ENCODE results near the gene COPS4.
A peak's percentile ranks its signal among the peaks of the same experiment; 100 is the strongest.
"Not testable (repeated sequence)": the region's sequence is repeated elsewhere in the genome, so short reads cannot be mapped to it uniquely, and the experiment has no call there.

The COPS4 gene

DNA sequence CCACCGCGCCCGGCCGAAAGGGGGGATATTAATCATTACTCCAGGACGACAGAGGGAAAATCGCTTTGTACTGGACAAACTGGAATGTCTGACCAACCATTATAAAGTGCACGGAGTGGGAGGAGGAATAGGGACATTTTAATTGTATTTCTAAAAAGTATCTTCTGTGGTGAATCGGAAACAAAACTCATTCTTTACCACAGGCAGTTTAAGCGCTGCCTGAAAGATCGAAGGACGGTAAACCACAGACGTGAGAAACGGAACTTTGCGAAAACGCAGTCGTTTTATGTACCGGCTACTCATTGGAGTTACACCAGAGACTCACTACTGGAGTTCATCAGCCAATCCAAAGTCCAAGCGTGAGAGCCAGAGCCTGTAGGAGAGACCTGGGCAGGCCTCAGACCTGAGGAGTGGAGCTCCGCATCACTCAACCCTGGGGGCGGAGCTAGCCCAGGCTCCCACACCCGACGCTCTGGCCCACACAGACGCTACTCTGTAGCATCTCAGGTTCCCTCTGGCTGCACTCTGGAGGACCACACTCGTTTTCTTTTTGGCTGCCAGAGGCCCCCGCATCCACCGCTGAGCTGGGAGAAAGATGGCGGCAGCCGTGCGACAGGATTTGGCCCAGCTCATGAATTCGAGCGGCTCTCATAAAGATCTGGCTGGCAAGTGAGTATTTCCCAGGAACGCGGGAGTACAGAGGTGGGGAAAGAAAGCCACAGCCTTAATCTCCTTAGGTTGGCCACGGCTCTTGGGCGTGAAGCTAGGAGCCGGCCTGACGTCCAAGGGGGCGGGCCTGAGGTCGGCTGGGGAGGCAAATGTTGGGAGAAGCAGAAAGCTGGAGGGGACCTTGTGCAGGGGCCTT is at the start of gene COPS4:
TSS of gene COPS4 (plus strand) at position 554 of the 865 bp plus-strand sequence. CDS start at position 596, 42 bp downstream.
- peak within 1 kb of the TSS; percentile 93 for H3K9ac ChIP-seq (ENCODE audit: low read length)
- peaks cover 16% of the 10 kb centered on the region for H3K4me1 ChIP-seq (ENCODE audit: control insufficient read depth, insufficient read depth, low read length)
- H3K27me3 ChIP-seq (replicated peaks; ENCODE audit: control insufficient read depth, insufficient read depth, low read length): no peaks in the 10 kb centered on the region
- H3K9me3 ChIP-seq (ENCODE audit: control insufficient read depth, low read length): no peaks in the 10 kb centered on the region
- H3K4me3 ChIP-seq (ENCODE audit: low read length): peak within 1 kb of the TSS; percentile 94
- H3K36me3 ChIP-seq (ENCODE audit: control insufficient read depth, insufficient read depth, low read length, severe bottlenecking): no peaks in the 10 kb centered on the region
- DNase-seq (ENCODE audit: low read depth): peak; percentile 100

DNA sequence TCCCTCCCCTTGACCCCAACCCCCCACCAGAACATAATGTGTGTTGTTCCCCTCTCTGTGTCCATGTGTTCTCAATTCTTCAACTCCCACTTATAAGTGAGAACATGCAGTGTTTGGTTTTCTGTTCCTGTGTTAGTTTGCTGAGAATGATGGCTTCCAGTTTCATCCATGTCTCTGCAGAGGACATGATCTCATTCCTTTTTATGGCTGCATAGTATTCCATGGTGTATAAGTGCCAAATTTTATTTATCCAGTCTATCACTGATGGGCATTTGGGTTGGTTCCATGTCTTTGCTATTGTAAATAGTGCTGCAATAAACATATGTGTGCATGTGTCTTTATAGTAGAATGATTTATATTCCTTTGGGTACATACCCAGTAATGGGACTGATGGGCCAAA is 47.5 kb upstream of the COPS4 start:
- H3K4me1 ChIP-seq (ENCODE audit: control insufficient read depth, insufficient read depth, low read length); DNase-seq (ENCODE audit: low read depth); H3K36me3 ChIP-seq (ENCODE audit: control insufficient read depth, insufficient read depth, low read length, severe bottlenecking); H3K9ac ChIP-seq (ENCODE audit: low read length); H3K4me3 ChIP-seq (ENCODE audit: low read length); H3K27me3 ChIP-seq (replicated peaks; ENCODE audit: control insufficient read depth, insufficient read depth, low read length); H3K9me3 ChIP-seq (ENCODE audit: control insufficient read depth, low read length): not testable (repeated sequence)

DNA sequence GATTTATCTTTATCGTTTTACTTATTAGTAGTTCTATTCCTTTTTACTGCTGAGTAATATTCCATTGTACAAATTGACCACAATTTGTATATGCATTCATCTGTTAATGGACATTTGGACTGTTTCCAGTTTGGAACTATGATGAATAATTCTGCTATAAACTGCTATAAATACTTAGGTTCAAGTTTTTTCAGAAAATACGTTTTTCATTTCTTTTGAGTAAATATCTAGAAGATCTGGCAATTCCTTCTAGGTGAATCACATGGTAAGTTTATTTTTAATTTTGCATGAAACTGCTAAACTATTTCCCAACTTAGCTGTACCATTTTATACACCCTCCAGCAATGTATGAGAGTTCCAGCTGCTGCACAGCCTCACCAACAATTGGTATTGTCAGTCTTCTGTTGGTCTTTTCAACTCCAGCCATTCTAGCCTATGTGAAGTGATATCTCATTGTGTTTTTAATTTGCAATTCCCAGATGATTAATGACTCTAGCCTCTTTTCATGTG is 46.6 kb upstream of the COPS4 start:
- Histone ChIP-seq H3K4me3 (ENCODE audit: low read length) (no peak overlapping the region), H3K36me3 (ENCODE audit: control insufficient read depth, insufficient read depth, low read length, severe bottlenecking) (peaks cover 7% of the 10 kb centered on the region), H3K9ac (ENCODE audit: low read length) (no peak overlapping the region), H3K4me1 (ENCODE audit: control insufficient read depth, insufficient read depth, low read length) (peaks cover 4% of the 10 kb centered on the region), H3K9me3 (ENCODE audit: control insufficient read depth, low read length) (no peaks in the 10 kb centered on the region), H3K27me3 (replicated peaks; ENCODE audit: control insufficient read depth, insufficient read depth, low read length) (no peaks in the 10 kb centered on the region)
- peak; percentile 94 for DNase-seq (ENCODE audit: low read depth)

DNA sequence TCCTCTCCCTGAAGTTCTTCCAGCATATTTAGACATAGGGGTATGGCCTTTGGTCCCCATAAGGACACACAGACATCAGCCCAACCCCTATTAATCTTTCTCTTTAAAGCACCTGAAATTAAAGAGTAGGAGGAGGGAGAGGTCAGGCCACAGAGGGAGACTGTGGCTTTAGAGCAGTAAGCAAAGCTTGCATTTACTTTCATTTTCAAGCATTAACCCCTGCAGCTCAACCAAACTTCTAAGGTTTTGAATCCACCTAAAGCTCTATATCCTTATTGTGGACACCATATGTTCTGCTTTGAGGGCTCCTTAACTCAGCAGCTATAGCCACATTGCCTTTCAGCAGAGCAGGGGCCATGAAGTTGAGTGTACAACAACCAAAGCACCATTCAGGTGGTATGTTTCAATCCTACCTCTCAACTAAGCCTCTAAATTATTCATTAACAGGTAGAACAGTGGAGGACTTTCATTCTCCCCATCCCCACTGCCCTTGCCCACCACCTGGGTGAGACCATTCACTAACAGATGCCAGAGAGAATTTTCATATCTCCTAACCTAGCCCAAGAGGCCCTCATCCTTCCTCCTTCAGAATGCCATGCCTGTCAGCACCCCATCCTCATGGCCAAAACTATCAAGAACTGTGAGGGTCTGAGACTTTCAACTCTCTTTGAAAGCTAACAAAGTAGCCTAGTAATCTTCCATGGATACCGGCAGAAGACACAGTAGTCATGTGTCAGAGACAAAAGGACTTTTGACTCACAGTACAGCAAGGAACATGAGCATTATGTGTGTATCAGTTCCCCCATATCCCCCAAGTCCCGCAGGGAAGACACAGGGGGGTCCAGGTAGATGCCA is 45.2 kb upstream of the COPS4 start:
- Histone ChIP-seq H3K36me3 (ENCODE audit: control insufficient read depth, insufficient read depth, low read length, severe bottlenecking) (no peaks in the 10 kb centered on the region), H3K4me1 (ENCODE audit: control insufficient read depth, insufficient read depth, low read length) (peaks cover 4% of the 10 kb centered on the region), H3K27me3 (replicated peaks; ENCODE audit: control insufficient read depth, insufficient read depth, low read length) (no peaks in the 10 kb centered on the region), H3K9me3 (ENCODE audit: control insufficient read depth, low read length) (no peaks in the 10 kb centered on the region), H3K9ac (ENCODE audit: low read length) (no peak overlapping the region), H3K4me3 (ENCODE audit: low read length) (no peak overlapping the region)
- DNase-seq (ENCODE audit: low read depth): peak; percentile 49

DNA sequence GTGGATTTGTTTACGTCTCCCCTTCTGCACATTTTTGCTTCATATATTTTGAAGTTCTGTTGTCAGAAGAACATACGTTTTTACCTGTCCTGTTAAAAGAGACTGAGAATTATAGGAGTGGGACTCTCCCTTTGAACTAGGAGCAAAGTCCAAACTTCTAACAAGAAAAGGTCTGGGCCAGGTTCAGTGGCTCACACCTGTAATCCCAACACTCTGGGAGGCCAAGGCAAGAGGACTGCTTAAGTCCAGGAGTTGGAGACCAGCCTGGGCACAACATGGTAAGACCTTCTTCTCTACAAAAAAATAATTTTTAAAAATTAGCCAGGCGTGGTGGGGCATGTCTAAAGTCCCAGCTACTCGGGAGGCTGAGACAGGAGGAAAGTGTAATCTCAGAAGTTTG is 40.1 kb upstream of the COPS4 start:
- Histone ChIP-seq H3K36me3 (ENCODE audit: control insufficient read depth, insufficient read depth, low read length, severe bottlenecking) (no peaks in the 10 kb centered on the region), H3K4me3 (ENCODE audit: low read length) (no peak overlapping the region), H3K9me3 (ENCODE audit: control insufficient read depth, low read length) (no peaks in the 10 kb centered on the region), H3K27me3 (replicated peaks; ENCODE audit: control insufficient read depth, insufficient read depth, low read length) (no peaks in the 10 kb centered on the region), H3K4me1 (ENCODE audit: control insufficient read depth, insufficient read depth, low read length) (no peaks in the 10 kb centered on the region), H3K9ac (ENCODE audit: low read length) (no peak overlapping the region)
- no peak for DNase-seq (ENCODE audit: low read depth)

DNA sequence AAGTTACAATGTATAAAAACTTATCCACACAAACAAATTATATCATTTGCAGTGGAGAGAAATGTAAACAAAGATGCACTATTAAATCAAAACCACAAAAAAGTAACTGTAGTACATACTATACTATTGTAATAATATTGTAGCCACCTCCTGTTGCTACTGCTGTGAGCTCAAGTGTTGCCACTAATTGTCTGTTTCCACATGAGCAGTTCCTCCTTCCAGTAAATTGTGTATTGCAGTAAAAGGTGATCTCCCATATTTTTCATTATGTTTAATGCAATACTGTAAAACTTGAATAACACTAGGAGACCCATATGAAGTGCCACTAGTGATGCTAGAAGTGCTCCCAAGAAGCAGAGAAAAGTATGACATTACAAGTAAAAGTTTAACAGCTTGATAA is 36.1 kb upstream of the COPS4 start:
- no peaks in the 10 kb centered on the region for H3K9me3 ChIP-seq (ENCODE audit: control insufficient read depth, low read length)
- no peak for DNase-seq (ENCODE audit: low read depth)
- no peaks in the 10 kb centered on the region for H3K4me1 ChIP-seq (ENCODE audit: control insufficient read depth, insufficient read depth, low read length)
- no peaks in the 10 kb centered on the region for H3K27me3 ChIP-seq (replicated peaks; ENCODE audit: control insufficient read depth, insufficient read depth, low read length)
- no peaks in the 10 kb centered on the region for H3K36me3 ChIP-seq (ENCODE audit: control insufficient read depth, insufficient read depth, low read length, severe bottlenecking)
- no peak overlapping the region for H3K4me3 ChIP-seq (ENCODE audit: low read length)
- no peak overlapping the region for H3K9ac ChIP-seq (ENCODE audit: low read length)

DNA sequence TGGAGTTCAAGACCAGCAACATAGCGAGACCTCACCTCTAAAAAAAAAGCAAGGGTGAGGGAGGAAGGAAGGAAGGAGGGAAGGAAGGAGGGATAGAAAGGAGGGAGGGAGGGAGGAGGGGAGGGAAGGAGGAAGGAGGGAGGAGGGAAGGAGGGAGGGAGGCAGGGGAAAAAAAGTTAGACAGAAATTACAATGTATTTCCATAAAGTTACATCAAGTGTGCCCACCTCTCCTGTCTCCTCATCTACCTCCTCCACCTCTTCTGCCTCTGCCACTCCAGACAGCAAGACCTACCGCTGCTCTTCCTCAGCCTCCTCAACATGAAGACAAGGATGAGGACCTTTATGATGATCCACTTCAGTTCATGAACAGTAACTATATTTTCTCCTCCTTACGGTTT is 32.7 kb upstream of the COPS4 start:
- Histone ChIP-seq H3K9ac (ENCODE audit: low read length) (no peak overlapping the region), H3K4me3 (ENCODE audit: low read length) (no peak overlapping the region), H3K36me3 (ENCODE audit: control insufficient read depth, insufficient read depth, low read length, severe bottlenecking) (no peaks in the 10 kb centered on the region), H3K27me3 (replicated peaks; ENCODE audit: control insufficient read depth, insufficient read depth, low read length) (no peaks in the 10 kb centered on the region), H3K9me3 (ENCODE audit: control insufficient read depth, low read length) (no peaks in the 10 kb centered on the region), H3K4me1 (ENCODE audit: control insufficient read depth, insufficient read depth, low read length) (no peaks in the 10 kb centered on the region)
- no peak for DNase-seq (ENCODE audit: low read depth)

DNA sequence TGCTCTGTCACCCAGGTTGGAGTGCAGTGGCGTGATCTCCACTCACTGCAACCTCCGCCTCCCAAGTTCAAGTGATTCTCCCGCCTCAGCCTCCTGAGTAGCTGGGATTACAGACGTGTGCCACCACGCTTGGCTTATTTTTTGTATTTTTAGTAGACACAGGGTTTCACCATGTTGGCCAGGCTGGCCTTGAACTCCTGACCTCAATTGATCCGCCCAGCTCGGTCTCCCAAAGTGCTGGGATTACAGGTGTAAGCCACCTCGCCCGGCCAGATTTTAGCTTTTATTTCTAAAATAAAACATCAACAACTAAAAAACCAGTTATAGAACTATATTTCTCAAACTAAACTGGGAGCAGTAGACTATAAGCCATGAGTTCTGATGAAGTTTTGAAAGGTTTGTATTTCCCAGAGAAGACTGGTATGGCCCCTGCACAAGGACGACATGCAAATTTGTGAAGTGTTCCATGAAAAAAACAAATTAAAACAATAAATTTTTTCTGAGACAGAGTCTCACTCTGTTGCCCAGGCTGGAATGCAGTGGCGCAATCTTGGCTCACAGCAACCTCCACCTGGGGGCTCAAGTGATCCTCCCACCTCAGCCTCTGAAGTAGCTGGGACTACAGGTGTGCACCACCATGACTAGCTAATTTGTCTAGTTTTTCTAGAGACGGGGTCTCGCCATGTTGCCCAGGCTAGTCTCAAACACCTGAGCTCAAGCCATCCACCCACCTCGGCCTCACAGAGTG is 31.8 kb upstream of the COPS4 start:
- H3K9me3 ChIP-seq (ENCODE audit: control insufficient read depth, low read length); H3K4me1 ChIP-seq (ENCODE audit: control insufficient read depth, insufficient read depth, low read length); H3K9ac ChIP-seq (ENCODE audit: low read length); H3K27me3 ChIP-seq (replicated peaks; ENCODE audit: control insufficient read depth, insufficient read depth, low read length); H3K36me3 ChIP-seq (ENCODE audit: control insufficient read depth, insufficient read depth, low read length, severe bottlenecking); DNase-seq (ENCODE audit: low read depth); H3K4me3 ChIP-seq (ENCODE audit: low read length): not testable (repeated sequence)

DNA sequence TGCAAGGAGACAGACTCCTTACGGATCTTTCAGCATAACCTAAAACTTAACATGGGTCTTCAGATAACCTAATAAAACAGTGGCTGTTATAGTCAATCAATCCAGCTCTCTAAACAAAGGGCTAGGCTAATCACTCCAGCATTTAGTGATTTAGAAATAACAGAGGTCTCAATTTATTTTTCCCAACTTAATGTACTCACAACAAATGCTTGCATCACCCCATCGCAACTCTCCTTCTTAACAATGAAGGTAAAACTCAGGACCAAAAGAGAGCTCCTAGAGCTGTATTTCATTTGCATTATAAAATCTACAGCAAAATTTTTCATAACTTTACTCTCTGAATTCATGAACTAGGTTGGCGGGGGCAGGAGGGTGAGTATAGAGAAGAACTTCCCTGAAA is 25.5 kb upstream of the COPS4 start:
- peaks cover 33% of the 10 kb centered on the region for H3K4me1 ChIP-seq (ENCODE audit: control insufficient read depth, insufficient read depth, low read length)
- no peaks in the 10 kb centered on the region for H3K36me3 ChIP-seq (ENCODE audit: control insufficient read depth, insufficient read depth, low read length, severe bottlenecking)
- H3K4me3 ChIP-seq (ENCODE audit: low read length): peak overlapping the region; percentile 96
- H3K9me3 ChIP-seq (ENCODE audit: control insufficient read depth, low read length): no peaks in the 10 kb centered on the region
- DNase-seq (ENCODE audit: low read depth): peak; percentile 70
- no peaks in the 10 kb centered on the region for H3K27me3 ChIP-seq (replicated peaks; ENCODE audit: control insufficient read depth, insufficient read depth, low read length)
- H3K9ac ChIP-seq (ENCODE audit: low read length): peak overlapping the region; percentile 93

DNA sequence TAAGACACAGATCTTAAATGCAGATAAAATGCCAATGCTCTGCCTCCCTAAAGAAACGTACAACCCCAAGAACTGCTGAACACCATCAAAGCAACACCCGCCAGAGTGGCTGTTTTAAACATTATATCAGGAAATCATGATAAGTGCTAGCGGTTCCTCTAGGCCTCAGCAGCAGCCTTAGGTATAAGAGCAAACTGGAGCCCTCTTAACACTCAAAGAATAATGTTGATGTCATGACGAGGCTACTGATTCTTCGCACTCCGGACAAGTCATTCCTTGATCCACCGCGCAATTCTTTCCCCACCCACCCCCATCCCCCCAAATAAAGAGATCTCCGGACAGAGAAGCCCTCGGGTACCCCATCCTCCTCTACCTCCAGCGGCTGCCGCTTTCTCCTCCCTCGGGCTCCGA is 24.9 kb upstream of the COPS4 start:
- peak; percentile 64 for DNase-seq (ENCODE audit: low read depth)
- no peaks in the 10 kb centered on the region for H3K9me3 ChIP-seq (ENCODE audit: control insufficient read depth, low read length)
- peaks cover 33% of the 10 kb centered on the region for H3K4me1 ChIP-seq (ENCODE audit: control insufficient read depth, insufficient read depth, low read length)
- H3K36me3 ChIP-seq (ENCODE audit: control insufficient read depth, insufficient read depth, low read length, severe bottlenecking): no peaks in the 10 kb centered on the region
- peak overlapping the region; percentile 96 for H3K4me3 ChIP-seq (ENCODE audit: low read length)
- H3K9ac ChIP-seq (ENCODE audit: low read length): peak overlapping the region; percentile 93
- no peaks in the 10 kb centered on the region for H3K27me3 ChIP-seq (replicated peaks; ENCODE audit: control insufficient read depth, insufficient read depth, low read length)
